Calu3 (cell line): ENCODE data around the gene COA6. TPM values are rescaled to one million over a fixed set of nuclear protein-coding genes. Genes with fewer than 3 reads are reported as not detected.

Experiments used
- BruUV-seq: library from RNA; stranded (reverse); fragments of 400-500 nt; replicated peaks from 2 replicates; lab custom pipeline; 2021; lab: Mats Ljungman, UMichigan
- CTCF ChIA-PET: fragments of 300-600 bp; sonication (Branson Sonifier 250); formaldehyde crosslinking; loops from one replicate; lab custom pipeline; 2022; ENCODE audit warnings: antibody characterized with exemption; lab: Charles Lee
- DNase-seq: peaks from one replicate; pipeline ENCODE4 v3.0.0; 2022
- H3K27ac Mint-ChIP-seq: one replicate; pipeline ENCODE4 v1.8.0; 2022; ENCODE audit warnings: mixed read lengths; ENCODE audit not compliant: unreplicated experiment
- H3K27me3 Mint-ChIP-seq: one replicate; pipeline ENCODE4 v1.8.0; 2022; ENCODE audit warnings: mixed read lengths; ENCODE audit not compliant: unreplicated experiment
- H3K36me3 Mint-ChIP-seq: one replicate; pipeline ENCODE4 v1.8.0; 2022; ENCODE audit warnings: mild to moderate bottlenecking, moderate library complexity, mixed read lengths; ENCODE audit not compliant: insufficient read depth, unreplicated experiment
- H3K4me1 Mint-ChIP-seq: one replicate; pipeline ENCODE4 v1.8.0; 2022; ENCODE audit warnings: mild to moderate bottlenecking, low read depth, mixed read lengths; ENCODE audit not compliant: unreplicated experiment
- H3K4me3 Mint-ChIP-seq: one replicate; pipeline ENCODE4 v1.8.0; 2022; ENCODE audit warnings: mild to moderate bottlenecking, low read depth, moderate library complexity, mixed read lengths; ENCODE audit not compliant: unreplicated experiment
- H3K9me3 Mint-ChIP-seq: one replicate; pipeline ENCODE4 v1.8.0; 2022; ENCODE audit warnings: low read depth, mixed read lengths; ENCODE audit not compliant: unreplicated experiment
- intact Hi-C: fragments of 100-400 bp; cut with micrococcal nuclease; formaldehyde crosslinking; loops from one replicate; pipeline ENCODE4 v1.10.0; 2022; ENCODE audit not compliant: unreplicated experiment
- total RNA-seq: library from RNA; stranded (reverse); gene quantifications from 2 replicates; pipeline ENCODE4 v1.2.3, GENCODE V29; 2022
- TF ChIP-seq, protein P1 (sequence below): fragments of 200-600 bp; IDR thresholded peaks from one replicate; pipeline ENCODE4 v1.8.0; 2022; ENCODE audit warnings: antibody characterized with exemption; ENCODE audit not compliant: unreplicated experiment

COA6 gene
- total RNA-seq, 1 experiment from 2014 or later = 46.4 TPM

DNA sequence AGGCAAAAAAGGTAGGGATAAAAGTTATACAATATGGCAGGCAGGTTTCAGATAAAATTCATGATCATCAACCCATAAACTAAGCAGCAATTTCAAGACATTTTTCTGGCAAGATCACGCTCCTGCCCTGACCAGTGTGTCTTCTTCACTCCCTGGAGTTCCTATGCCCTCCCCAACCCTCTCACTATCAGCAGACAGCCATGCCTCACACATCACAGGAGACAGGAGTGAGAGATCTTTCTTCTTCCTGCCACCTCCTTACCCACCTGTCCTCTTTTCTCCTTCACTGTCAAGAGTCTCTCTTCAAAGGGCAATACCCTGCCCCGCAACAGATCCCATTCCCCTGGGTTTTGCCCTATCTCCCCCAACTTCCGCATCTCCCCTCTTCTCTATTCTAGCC, 28.4 kb downstream of the COA6 start:
- intact Hi-C loops = no loop called here
- Mint-ChIP-seq H3K27me3 (no peaks in the 10 kb centered on the region), H3K4me3 (no peak overlapping the region), H3K4me1 (no peaks in the 10 kb centered on the region), H3K9me3 (no peaks in the 10 kb centered on the region), H3K27ac (no peak overlapping the region), H3K36me3 (peaks cover 4% of the 10 kb centered on the region)
- TF ChIP-seq, protein P1, sequence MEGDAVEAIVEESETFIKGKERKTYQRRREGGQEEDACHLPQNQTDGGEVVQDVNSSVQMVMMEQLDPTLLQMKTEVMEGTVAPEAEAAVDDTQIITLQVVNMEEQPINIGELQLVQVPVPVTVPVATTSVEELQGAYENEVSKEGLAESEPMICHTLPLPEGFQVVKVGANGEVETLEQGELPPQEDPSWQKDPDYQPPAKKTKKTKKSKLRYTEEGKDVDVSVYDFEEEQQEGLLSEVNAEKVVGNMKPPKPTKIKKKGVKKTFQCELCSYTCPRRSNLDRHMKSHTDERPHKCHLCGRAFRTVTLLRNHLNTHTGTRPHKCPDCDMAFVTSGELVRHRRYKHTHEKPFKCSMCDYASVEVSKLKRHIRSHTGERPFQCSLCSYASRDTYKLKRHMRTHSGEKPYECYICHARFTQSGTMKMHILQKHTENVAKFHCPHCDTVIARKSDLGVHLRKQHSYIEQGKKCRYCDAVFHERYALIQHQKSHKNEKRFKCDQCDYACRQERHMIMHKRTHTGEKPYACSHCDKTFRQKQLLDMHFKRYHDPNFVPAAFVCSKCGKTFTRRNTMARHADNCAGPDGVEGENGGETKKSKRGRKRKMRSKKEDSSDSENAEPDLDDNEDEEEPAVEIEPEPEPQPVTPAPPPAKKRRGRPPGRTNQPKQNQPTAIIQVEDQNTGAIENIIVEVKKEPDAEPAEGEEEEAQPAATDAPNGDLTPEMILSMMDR = no peak
- CTCF ChIA-PET = no interaction called here
- no TSS peak for BruUV-seq
- no peak for DNase-seq

DNA sequence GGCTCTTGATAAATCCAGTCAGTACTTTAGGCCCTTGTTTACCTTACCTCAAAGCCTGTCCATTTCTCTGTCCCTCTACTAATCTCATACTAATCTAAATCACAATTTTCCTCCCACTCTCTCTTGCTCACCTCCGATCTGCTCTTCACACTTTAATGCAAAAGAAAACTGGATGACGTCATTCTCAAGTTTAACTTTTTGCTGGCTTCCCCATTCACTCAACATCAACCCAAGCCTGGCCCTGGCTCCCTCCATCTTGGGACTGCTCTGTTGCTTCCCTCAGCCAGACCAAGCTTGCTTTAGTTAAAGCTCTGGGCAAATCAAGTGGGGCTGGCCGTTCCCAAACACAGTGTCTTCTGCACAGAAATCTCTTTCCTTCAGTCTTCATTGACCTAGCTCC, 29.7 kb downstream of the COA6 start:
- Mint-ChIP-seq H3K27ac (no peak overlapping the region), H3K27me3 (no peaks in the 10 kb centered on the region), H3K36me3 (no peaks in the 10 kb centered on the region), H3K4me1 (no peaks in the 10 kb centered on the region), H3K4me3 (no peak overlapping the region), H3K9me3 (no peaks in the 10 kb centered on the region)
- intact Hi-C loops = no loop called here
- no TSS peak for BruUV-seq
- no peak for DNase-seq
- CTCF ChIA-PET = no interaction called here
- TF ChIP-seq, protein P1 = no peak

DNA sequence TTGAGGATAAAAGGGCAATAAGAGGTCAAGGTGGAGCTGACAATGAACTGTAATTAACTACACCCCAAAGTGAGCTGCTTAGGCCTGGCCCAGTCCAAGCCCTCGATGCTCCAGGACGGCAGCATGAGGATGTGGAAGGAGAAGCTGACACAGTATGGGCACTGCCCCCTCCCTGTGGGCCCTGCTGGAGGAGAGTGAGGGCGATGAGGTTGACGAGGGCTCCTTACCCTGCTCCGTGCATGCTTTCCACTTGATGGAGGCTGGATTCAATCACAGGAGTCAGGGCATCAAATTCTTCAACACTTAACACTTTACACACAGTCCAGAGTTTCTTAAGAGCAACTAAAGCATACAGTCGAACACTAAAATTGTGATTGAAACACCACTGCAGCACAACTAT, 32.4 kb downstream of the COA6 start:
- no peak overlapping the region for H3K4me3 Mint-ChIP-seq
- H3K4me1 Mint-ChIP-seq = no peaks in the 10 kb centered on the region
- no peaks in the 10 kb centered on the region for H3K9me3 Mint-ChIP-seq
- CTCF ChIA-PET = no interaction called here
- BruUV-seq = no TSS peak
- DNase-seq = no peak
- H3K27ac Mint-ChIP-seq = no peak overlapping the region
- TF ChIP-seq, protein P1 = no peak
- H3K27me3 Mint-ChIP-seq = no peaks in the 10 kb centered on the region
- intact Hi-C loops = no loop called here
- H3K36me3 Mint-ChIP-seq = no peaks in the 10 kb centered on the region

DNA sequence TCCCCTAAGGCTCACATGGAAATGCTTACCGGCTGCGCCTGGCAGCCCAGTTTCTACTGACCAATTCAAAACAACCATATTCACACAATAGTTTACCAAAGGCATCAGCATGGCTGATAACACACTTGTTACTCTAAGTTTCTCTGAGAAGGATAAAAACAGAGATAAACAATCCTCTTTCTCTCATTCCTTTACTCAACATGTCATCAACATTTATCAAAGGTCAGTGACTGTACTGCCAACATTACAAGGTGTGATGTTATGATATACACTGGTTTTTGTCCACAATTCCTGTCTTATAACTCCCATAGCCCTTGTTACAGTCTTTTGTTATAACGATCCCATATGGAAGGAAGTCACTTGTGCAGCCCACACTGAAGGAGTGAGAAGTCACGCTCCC, 33.6 kb downstream of the COA6 start:
- no peaks in the 10 kb centered on the region for H3K9me3 Mint-ChIP-seq
- DNase-seq = no peak
- no peaks in the 10 kb centered on the region for H3K27me3 Mint-ChIP-seq
- intact Hi-C loops = no loop called here
- CTCF ChIA-PET = no interaction called here
- H3K36me3 Mint-ChIP-seq = no peaks in the 10 kb centered on the region
- TF ChIP-seq, protein P1 = no peak
- BruUV-seq = no TSS peak
- no peak overlapping the region for H3K27ac Mint-ChIP-seq
- H3K4me1 Mint-ChIP-seq = no peaks in the 10 kb centered on the region
- no peak overlapping the region for H3K4me3 Mint-ChIP-seq

DNA sequence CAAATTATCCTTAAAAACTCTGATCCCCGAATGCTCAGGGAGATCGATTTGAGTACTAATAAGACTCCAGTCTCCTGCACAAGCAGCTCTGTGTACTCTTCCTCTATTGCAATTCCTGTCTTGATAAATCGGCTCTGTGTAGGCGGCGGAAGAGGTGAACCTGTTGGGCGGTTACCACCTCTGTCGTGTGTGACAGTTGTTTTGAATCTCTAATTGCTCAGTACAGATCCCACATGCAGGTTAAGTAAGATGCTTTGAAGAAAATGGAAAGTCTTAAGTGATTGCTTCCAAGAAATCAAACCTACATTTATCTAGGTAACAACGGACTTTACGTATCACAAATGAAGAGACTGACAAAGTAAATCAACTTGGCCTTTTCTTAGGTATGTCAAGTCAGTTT, 35.5 kb downstream of the COA6 start:
- TF ChIP-seq, protein P1 = no peak
- Mint-ChIP-seq H3K9me3 (no peaks in the 10 kb centered on the region), H3K27me3 (no peaks in the 10 kb centered on the region), H3K27ac (no peak overlapping the region), H3K4me3 (no peak overlapping the region), H3K36me3 (no peaks in the 10 kb centered on the region), H3K4me1 (no peaks in the 10 kb centered on the region)
- intact Hi-C loops = no loop called here
- no peak for DNase-seq
- CTCF ChIA-PET = no interaction called here
- no TSS peak for BruUV-seq
